CD4-positive, alpha-beta T cell treated with Interferon gamma for 1 hour (primary cell): ENCODE measurements around the gene DENND2A.

ENCODE experiments used
- DNase-seq: peaks from one replicate; pipeline ENCODE4 v3.0.0-alpha.2; 2020

The DENND2A gene

DNA sequence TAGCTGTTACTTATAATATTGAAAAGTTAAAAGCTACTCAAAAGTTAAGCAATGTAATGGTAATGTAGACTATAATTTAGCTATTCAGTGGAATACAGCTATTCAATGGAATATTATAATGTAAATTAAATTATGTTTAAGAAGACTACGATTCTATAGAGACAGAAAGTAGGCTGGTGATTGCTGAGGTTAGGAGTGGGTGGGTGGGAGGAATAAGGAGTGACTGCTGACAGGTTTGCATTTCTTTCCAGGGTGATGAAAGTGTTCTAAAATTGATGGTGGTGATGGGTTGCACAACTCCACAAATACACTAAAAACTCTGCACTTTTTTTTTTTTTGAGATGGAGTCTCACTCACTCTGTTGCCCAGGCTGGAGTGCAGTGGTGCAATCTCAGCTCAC, 21.4 kb downstream of the DENND2A start:
- no peak for DNase-seq

GRCh38 chr7:140618306-140618705, 22.3 kb downstream of the DENND2A start:
- DNase-seq: no peak

- no peak for DNase-seq
Measured at GRCh38 chr7:140617081-140617480, 23.5 kb downstream of the DENND2A start.

- DNase-seq: no peak
Measured at GRCh38 chr7:140616328-140616727, 24.3 kb downstream of the DENND2A start.

- DNase-seq: no peak
Measured at GRCh38 chr7:140611641-140612040, 29.0 kb downstream of the DENND2A start.

- DNase-seq: no peak
Measured at GRCh38 chr7:140610204-140611165, 30.1 kb downstream of the DENND2A start.

DNA sequence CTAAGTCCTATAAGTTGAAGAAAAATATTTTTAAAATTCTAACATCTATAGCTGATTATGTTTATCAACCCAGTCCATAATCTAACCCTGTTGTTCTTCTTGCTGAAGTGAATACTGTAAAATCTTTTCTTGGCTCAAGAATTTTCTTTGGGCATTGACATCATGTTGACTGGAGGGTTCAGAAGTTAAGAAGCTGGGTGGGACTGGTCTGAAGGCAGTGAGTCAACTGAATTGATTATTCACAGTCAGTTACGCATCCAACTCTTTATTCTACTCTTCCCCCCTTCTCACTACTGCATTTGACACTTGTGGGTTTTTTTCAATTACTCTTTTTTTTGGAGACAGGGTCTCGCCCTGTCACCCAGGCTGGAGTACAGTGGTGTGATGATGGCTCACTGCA, 31.0 kb downstream of the DENND2A start:
- DNase-seq: no peak

- DNase-seq: no peak
Measured at GRCh38 chr7:140607441-140607989, 33.1 kb downstream of the DENND2A start.

DNA sequence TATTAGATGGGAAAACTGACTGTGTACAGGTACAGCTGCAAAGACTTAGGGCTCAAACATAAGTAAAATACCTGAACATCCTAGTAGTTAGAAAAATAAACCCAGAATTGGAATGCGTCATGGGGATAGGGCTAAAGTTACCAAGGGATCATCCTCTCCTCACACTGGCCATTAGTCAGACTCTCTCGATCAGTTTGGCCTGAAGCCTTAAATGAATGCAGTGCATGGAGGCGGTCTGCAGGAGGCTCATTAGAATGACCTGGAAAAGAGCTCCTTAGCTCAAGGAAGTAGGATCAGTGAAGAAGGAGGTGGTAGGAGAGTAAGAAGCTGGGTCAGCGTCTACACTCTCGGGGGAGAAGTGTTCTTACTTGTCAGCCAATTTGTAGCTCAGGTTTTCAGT, 35.3 kb downstream of the DENND2A start:
- no peak for DNase-seq

GRCh38 chr7:140604760-140605159, 35.9 kb downstream of the DENND2A start:
- no peak for DNase-seq

DNA sequence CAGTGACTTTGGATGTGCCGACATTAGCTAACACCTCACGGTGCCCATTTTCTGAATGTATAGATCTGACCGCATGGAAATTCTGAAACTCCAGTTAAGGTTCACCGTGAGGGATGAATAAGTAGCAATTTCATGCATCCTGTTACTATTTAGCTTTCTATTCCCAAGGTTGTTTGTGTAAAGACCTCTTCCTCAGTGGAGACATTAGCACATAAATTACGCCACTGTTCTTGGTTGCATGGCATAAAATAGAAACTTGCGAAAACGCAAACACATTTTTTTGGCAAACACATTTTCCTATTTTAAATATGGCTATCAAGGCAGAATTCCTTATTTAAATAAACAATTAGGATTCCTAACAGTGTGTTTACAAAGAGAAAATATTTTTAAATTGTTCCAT, 36.5 kb downstream of the DENND2A start:
- DNase-seq: no peak

DNA sequence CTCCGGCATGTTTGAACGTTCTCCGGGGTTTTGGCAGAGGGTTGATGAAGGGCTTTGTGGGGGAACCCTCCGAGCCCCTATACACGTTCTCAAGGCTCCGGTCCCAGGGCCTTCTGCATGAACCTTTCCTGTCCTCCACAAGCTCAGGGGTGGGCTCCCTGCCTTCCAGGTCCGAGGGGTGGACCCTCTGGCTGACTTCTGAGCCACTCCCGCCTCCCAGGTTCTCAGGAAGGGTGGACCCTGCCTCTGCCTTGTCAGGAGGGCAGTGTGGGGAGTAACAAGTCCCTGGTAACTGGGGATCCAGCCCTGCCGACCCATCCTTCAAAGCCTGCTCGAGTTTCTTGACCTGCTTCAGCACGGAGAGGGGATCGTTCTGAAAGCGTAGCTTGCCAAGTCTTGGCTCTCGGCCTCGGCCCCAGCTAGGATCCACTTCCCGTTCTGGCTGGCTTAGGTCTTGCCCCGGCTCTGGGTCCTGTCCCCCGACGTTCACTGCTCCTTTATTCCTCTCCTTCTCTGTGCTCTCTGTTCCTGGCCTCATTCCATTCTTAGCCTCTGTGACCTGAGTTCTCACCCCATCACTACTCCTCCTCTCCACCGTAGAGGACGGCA, 38.9 kb downstream of the DENND2A start:
- no peak for DNase-seq

DNA sequence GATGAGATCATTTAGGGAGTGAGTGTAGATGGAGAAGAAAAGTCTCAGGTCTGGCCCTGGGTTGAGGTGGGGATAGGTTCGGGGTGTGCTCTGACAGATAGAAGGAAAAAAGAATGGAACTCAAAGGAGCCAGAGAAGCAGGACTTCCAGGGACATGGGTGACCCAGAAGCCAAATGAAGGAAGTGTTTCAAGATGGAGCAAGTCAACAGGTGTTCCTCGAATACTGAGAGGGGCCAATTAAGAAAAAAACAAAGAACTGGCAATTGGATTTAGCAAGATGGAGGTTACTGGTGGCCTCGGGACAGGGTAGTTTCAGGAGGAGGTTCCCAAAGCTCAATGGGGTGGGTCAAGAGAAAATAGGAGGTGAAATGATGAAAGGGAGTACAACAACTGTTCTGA, 40.3 kb downstream of the DENND2A start:
- DNase-seq: no peak

- no peak for DNase-seq
Measured at GRCh38 chr7:140597428-140597949, 43.1 kb downstream of the DENND2A start.

DNA sequence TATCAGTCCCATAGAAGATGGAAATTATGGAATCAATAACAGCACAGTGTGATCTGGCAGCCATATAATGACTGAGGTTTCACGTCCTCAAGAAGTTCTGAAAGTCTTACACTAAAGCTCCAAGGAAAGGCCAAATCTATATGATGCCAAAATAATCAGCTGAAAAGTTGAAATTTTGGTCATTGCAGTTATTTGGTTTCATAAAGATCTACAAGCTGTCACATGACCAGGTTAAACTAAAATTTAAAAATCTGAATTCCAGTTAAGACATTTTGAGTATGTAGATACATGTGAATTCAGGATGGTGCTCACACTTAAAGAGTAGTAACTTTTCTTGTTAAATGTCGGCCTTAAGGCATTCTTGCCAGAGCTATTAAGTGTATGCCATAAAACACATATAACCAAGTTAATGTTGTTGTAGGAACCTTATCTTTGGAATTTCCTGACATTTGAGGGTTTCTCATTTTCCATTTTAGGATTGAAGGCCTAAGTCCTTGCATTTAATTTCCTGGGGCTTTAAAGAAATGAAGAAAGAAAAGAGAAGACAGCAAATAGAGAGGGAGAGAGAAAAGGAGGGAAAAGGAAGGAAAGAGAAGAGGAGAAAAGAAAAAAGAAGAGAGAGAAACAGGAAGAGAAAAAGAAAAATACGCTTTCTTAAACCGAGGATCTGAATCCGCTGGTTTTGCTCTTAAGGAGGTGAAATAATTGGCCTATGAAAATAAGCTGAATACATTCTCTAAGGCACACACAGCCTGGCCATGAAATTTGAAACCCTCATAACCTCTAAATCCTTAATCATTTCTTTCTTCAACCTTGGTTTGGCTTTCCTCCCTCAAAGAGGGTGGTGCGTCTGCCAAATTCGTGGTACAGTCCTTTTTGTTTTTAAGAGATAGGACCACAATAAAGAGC, 43.8 kb downstream of the DENND2A start:
- no peak for DNase-seq

- no peak for DNase-seq
Measured at GRCh38 chr7:140595468-140596092, 45.0 kb downstream of the DENND2A start.

DNA sequence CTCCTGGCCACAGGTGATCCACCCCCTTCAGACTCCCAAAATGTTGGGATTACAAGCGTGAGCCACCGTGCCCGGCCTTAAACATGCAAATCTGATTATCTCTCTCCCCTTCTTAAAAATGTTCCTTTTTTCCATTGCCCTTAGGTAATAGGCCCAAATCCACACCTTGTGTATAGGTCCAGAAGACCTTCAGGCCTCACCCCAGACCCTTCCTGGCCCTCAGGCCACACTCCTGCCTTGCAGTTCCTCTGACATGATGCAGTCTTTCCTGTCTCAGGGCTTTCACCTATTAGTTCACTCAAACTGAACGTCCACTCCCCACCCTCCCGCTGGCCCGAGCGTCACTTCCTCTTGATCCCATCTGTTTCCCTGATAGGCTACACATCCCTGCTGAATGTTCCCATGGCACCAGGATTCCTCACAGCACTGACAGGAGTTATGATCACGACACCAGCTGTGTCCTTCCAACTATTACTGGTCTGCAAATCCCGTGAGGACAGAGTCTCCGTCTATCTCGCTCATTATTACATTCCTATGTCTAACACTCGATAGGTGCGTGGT, 46.4 kb downstream of the DENND2A start:
- no peak for DNase-seq

DNA sequence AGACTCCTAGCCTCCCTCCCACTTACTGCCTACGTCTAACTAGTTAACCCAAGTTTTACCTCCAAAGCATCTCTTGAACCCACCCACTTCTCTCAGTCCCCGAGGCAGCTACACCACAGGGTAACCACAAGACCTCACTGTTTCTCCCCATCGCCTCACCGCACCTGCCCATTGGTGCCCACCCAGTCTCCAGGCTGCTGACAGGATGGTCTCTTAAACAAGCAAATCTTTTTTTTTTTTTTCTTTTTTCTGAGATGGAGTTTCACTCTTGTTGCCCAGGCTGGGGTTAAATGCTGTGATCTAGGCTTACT, 47.0 kb downstream of the DENND2A start:
- DNase-seq: no peak

DNA sequence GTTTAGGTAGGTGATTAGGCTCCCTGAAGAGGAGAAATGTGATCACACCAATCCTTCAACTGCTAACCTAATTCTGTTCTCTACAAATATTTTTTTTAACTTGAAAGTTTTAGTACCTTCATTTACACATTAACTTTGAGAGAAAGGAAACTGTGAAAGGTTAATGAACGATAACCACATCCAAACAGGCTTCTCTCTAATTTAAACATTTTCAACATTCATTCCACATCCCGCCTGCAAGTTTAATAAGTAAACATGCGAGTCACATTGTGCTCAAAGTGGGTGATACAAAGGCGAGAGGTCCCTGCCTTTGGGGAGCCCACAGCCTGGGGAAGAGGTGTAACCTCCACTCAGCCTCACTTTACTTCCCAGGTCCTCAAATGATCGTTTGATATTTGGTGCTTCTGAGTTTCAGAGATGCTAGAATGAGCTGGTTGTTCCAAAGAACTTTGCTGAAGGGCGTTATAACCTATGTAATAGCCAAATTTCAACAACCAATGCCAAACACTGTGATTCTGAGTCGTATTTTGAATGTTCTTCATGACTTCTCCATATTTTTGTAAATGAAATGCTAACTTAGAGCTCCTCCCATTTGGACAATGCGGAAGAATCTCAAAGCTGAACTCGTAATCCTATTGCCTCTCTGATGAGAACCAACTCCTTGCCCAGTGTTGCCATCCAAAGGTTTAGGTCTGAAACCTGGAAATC, 47.5 kb downstream of the DENND2A start:
- no peak for DNase-seq

DNA sequence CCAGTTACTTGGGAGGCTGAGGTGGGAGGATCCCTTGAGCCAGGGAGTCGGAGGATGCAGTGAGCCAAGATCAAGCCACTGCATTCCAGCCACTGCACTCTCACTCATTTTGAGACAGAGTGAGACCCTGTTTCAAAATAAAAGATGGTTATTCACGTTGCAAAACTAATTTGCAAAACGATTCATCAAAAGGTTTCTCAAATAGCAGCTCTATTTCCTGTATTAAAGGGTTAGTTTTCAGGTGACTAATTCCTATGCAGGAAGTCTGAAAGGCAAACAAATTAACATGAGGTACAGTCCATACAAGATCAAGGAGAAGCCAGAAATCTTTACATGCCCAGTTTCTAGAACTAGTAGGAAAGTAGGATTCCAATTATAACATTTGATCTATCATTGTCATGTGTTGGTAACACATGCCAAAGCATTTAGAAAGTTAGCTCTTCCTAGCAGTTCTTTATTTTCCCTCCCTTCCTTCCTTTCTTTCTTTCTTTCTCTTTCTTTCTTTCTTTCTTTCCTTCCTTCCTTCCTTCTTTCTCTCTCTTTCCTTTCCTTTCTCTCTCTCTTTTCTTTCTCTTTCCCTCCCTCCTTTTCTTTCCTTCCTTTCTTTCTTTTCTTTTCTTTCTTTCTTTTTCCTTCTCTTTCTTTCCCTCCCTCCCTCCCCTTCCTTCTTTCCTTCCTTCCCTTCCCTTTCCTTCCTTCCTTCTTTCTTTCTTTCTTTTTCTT, 49.3 kb downstream of the DENND2A start:
- DNase-seq: no peak

- no peak for DNase-seq
Measured at GRCh38 chr7:140587243-140587642, 53.4 kb downstream of the DENND2A start.
